A673 (cell line): ENCODE data around the gene MSMO1.

Experiments used
- CTCF ChIP-seq: fragments of 300-800, 200-600 bp; sonication (generic); conservative IDR thresholded peaks from 2 replicates; pipeline ENCODE4 v1.5.1; 2017; ENCODE audit warnings: low read depth, mild to moderate bottlenecking, antibody characterized with exemption, low read length, moderate library complexity, mixed read lengths
- EZH2 ChIP-seq: fragments of 200-600 bp; sonication (generic); IDR thresholded peaks from 2 replicates; pipeline ENCODE4 v1.6.1; 2017; ENCODE audit warnings: borderline replicate concordance, low read depth, mild to moderate bottlenecking, mixed read lengths, antibody characterized with exemption, low read length; ENCODE audit not compliant: poor library complexity, severe bottlenecking

- TF ChIP-seq CTCF (no peak), EZH2 (no peak)
These were observed 33.4 kb upstream of the MSMO1 start for GRCh38 chr4:165293927-165294649.
